ENCODE results near the gene DYNC1H1. TPM values are rescaled to one million over a fixed set of nuclear protein-coding genes. Genes with fewer than 3 reads are reported as not detected.

Gene DYNC1H1
- total RNA-seq, 1 experiment from 2014 or later: 361 TPM

DNA sequence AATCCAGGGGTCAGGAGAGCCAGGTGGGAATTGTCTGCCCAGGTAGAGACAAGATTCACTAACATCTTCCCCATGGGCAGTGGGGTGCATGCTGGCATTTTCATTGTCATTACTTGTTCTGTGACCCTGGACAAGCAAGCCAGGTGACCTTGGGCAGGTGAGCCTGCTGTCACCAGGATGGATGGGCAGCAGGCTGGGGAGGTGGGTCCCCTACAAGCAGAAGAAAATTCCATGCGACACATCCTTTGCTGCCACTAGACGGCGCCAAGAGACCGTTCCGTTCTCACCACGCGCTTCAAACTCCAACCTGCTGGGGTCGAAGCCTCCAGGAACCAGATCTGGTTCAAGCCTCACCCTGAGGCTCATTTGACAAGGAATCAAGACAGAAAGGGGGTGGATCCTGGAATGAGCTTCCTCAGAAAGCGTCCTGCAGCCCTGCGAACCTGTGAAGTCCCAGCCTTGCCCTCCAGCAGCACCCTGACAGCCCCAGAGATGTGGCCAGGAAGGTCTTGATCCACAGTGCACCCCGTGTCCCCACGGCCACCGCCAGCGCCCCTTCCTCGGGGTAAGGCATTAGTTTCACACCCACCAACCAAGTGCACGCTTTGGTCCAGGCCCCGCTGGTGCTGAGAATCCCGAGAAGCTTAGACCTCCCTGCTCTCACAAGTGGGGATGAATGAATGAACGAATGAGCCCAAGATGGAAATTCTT is 3.2 kb upstream of the DYNC1H1 start:
- Histone ChIP-seq H3K27me3 (ENCODE audit: insufficient read depth, low read length) (no peaks in the 10 kb centered on the region), H3K4me1 (ENCODE audit: control insufficient read depth in 1 of 2, insufficient read depth in 2 of 2, low read length in 2 of 2) (peaks cover 20 to 42% of the 10 kb centered on the region in 2 experiments; a peak in 3 of 4 replicates), H3K9me2 (ENCODE audit: insufficient read depth) (no peaks in the 10 kb centered on the region), H3K4me3 (replicated peaks in 1 of 2; ENCODE audit: low read depth in 1 of 2, low read length in 2 of 2) (no peak overlapping the region), H3K9ac (ENCODE audit: low read length) (0 out of 2 replicates have a peak overlapping the region, but pooled peaks have one; percentile 18), H3K27ac (ENCODE audit: low read depth, low read length) (no peak overlapping the region), H3K36me3 (ENCODE audit: control insufficient read depth in 1 of 2, insufficient read depth in 2 of 2, low read length in 2 of 2) (no peaks in the 10 kb centered on the region), H3K9me3 (ENCODE audit: control insufficient read depth in 1 of 2, insufficient read depth in 1 of 2, low read depth in 1 of 2, low read length in 2 of 2) (no peaks in the 10 kb centered on the region), H3K4me2 (ENCODE audit: low read length) (peak overlapping the region; percentile 32), H3K79me2 (ENCODE audit: insufficient read depth, low read length) (peaks cover 17% of the 10 kb centered on the region), H2AFZ (ENCODE audit: low read depth, low read length, poor library complexity, severe bottlenecking) (peak overlapping the region; percentile 97), H4K20me1 (ENCODE audit: insufficient read depth) (no peaks in the 10 kb centered on the region)
- TF ChIP-seq EGR1 (IDR thresholded peaks at IDR 0.05; ENCODE audit: low read depth) (no peak), CBX3 (IDR thresholded peaks at IDR 0.05; ENCODE audit: low read depth) (peak; percentile 31; the same call in 1 of the 2 replicates), EZH2phosphoT487 (IDR thresholded peaks at IDR 0.05; ENCODE audit: borderline replicate concordance) (no peak), RAD21 (IDR thresholded peaks at IDR 0.05; ENCODE audit: low read depth) (peak; percentile 96), POLR2A (IDR thresholded peaks at IDR 0.05; ENCODE audit: borderline replicate concordance, extremely low read depth, insufficient read depth, insufficient read length) (no peak), TCF7L2 (IDR thresholded peaks at IDR 0.05; ENCODE audit: borderline replicate concordance, extremely low read depth, insufficient read depth, insufficient read length) (no peak)
- TF ChIP-seq, protein P1, sequence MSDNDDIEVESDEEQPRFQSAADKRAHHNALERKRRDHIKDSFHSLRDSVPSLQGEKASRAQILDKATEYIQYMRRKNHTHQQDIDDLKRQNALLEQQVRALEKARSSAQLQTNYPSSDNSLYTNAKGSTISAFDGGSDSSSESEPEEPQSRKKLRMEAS (IDR thresholded peaks at IDR 0.05): peak; percentile 93
- TF ChIP-seq, protein P2, sequence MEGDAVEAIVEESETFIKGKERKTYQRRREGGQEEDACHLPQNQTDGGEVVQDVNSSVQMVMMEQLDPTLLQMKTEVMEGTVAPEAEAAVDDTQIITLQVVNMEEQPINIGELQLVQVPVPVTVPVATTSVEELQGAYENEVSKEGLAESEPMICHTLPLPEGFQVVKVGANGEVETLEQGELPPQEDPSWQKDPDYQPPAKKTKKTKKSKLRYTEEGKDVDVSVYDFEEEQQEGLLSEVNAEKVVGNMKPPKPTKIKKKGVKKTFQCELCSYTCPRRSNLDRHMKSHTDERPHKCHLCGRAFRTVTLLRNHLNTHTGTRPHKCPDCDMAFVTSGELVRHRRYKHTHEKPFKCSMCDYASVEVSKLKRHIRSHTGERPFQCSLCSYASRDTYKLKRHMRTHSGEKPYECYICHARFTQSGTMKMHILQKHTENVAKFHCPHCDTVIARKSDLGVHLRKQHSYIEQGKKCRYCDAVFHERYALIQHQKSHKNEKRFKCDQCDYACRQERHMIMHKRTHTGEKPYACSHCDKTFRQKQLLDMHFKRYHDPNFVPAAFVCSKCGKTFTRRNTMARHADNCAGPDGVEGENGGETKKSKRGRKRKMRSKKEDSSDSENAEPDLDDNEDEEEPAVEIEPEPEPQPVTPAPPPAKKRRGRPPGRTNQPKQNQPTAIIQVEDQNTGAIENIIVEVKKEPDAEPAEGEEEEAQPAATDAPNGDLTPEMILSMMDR (IDR thresholded peaks at IDR 0.05 in 2 of 3, conservative IDR thresholded peaks at IDR 0.05 in 1 of 3; ENCODE audit: borderline replicate concordance in 1 of 3, insufficient read depth in 1 of 3, low read depth in 2 of 3, low read length in 2 of 3): peak; percentile 86 to 93 (median 90)
- ChIA-PET POLR2A (no interaction called here), RAD21 (ENCODE audit: low non-redundant PET in 1 of 2, low total read pairs in 2 of 2, uncharacterized antibody in 2 of 2, unreplicated experiment in 2 of 2) (interaction anchor here in 1 of 2 experiments (1.2 kb wide), 1 partner anchor 191 kb away, joined by 6 read pairs; no protein-coding TSS in a partner anchor), CTCF (interaction anchor here (1.2 to 2.0 kb wide), 6 partner anchors 11 to 254 kb away, joined by 4 to 9 read pairs (median 7); no protein-coding TSS in a partner anchor)
- no TSS peak for BruUV-seq (replicated peaks)
- intact Hi-C loops (cut with micrococcal nuclease): loop anchor here (1.0 to 5.0 kb wide), 6 partner anchors 86 to 354 kb away; partner anchors contain the start of gene WDR20
- peak; percentile 45 for ATAC-seq
- peak; percentile 63 for DNase-seq (ENCODE audit: low read depth, low spot score)

Data from HCT116 (cell line).